ENCODE data around the gene RIPOR3.

The RIPOR3 gene

DNA sequence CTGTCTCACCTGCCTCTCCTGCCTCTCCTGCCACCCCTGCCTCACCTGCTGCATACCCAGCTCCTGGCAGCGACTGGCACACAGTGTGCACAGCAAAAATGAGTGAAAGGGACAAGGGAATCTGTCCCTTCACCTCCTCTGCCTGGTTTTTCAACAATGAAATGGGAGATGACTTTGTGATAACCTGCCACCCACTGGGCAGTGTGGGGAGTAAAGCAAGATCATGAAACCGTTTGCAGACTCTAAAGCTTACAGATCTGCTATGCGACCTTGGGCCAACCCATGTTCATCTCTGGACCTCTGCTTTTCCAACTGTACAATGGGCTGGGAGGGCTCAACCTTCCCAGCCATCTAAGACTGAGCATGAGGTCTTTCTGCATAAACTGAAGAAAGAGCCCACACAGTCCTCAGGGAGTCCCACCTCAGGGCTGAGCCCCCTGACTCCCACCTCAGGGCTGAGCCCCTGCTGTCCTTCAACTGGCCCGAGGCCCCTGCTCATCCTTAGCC is 81.1 kb downstream of the RIPOR3 start:
- no peaks in the 10 kb centered on the region for H3K27me3 Mint-ChIP-seq (ENCODE audit: low read depth)
- no peak overlapping the region for H3K27ac Mint-ChIP-seq
- H3K9me3 Mint-ChIP-seq: no peaks in the 10 kb centered on the region
- TF ChIP-seq, protein P1, sequence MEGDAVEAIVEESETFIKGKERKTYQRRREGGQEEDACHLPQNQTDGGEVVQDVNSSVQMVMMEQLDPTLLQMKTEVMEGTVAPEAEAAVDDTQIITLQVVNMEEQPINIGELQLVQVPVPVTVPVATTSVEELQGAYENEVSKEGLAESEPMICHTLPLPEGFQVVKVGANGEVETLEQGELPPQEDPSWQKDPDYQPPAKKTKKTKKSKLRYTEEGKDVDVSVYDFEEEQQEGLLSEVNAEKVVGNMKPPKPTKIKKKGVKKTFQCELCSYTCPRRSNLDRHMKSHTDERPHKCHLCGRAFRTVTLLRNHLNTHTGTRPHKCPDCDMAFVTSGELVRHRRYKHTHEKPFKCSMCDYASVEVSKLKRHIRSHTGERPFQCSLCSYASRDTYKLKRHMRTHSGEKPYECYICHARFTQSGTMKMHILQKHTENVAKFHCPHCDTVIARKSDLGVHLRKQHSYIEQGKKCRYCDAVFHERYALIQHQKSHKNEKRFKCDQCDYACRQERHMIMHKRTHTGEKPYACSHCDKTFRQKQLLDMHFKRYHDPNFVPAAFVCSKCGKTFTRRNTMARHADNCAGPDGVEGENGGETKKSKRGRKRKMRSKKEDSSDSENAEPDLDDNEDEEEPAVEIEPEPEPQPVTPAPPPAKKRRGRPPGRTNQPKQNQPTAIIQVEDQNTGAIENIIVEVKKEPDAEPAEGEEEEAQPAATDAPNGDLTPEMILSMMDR (IDR thresholded peaks at IDR 0.05; ENCODE audit: unreplicated experiment in 3 of 3): no peak
- no peaks in the 10 kb centered on the region for H3K36me3 Mint-ChIP-seq (ENCODE audit: low read depth)
- H3K4me1 Mint-ChIP-seq: no peaks in the 10 kb centered on the region
- no peak overlapping the region for H3K4me3 Mint-ChIP-seq

DNA sequence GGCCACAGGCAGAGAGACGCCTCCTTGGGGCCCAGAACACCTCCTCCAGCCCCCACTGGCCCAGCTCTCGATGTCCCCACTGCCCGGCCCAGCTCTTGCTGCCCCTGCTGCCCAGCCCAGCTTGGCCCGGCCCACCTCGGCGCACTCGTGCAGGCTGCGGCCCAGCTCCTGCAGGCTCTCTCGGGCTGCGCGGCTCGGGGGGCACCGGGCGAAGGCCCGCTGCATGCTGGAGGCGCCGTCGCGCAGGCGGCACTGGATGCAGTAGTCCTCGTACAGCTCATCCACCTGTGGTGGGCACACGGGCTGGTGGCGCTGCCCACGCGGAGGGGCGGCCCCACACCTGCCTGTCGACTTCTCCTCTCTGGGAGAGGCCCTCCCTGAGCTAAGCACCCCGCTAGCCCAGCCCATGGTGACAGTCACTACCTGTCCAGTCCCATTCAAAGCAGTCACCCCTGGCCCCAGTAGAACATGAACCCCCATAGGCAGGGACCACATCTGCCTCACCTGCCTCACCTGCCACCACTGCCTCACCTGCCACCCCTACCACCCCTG is 81.8 kb downstream of the RIPOR3 start:
- H3K4me1 Mint-ChIP-seq: no peaks in the 10 kb centered on the region
- TF ChIP-seq, protein P1 (IDR thresholded peaks at IDR 0.05; ENCODE audit: unreplicated experiment in 3 of 3): no peak
- no peak overlapping the region for H3K27ac Mint-ChIP-seq
- H3K9me3 Mint-ChIP-seq: no peaks in the 10 kb centered on the region
- no peaks in the 10 kb centered on the region for H3K36me3 Mint-ChIP-seq (ENCODE audit: low read depth)
- H3K4me3 Mint-ChIP-seq: no peak overlapping the region
- H3K27me3 Mint-ChIP-seq (ENCODE audit: low read depth): no peaks in the 10 kb centered on the region

DNA sequence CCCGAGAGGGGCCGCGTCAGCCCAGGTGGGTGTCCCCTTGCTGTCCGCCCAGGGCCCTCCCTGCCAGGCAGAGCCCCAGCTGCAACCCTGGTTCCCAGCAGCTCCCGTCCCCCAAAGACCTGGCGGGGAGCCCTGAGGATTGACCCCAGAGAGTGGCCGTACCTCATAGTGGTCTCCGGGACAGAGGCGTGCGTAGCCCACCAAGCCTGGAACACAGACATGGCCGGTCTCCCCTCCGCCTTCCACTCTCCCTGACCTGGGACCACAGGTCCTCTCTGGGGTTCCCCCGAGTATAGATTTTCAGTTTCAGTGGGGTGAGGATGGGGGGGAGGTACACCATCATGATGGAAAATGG is 82.6 kb downstream of the RIPOR3 start:
- H3K4me3 Mint-ChIP-seq: no peak overlapping the region
- H3K36me3 Mint-ChIP-seq (ENCODE audit: low read depth): no peaks in the 10 kb centered on the region
- no peaks in the 10 kb centered on the region for H3K9me3 Mint-ChIP-seq
- H3K4me1 Mint-ChIP-seq: no peaks in the 10 kb centered on the region
- H3K27ac Mint-ChIP-seq: no peak overlapping the region
- no peaks in the 10 kb centered on the region for H3K27me3 Mint-ChIP-seq (ENCODE audit: low read depth)
- TF ChIP-seq, protein P1 (IDR thresholded peaks at IDR 0.05; ENCODE audit: unreplicated experiment in 3 of 3): no peak

DNA sequence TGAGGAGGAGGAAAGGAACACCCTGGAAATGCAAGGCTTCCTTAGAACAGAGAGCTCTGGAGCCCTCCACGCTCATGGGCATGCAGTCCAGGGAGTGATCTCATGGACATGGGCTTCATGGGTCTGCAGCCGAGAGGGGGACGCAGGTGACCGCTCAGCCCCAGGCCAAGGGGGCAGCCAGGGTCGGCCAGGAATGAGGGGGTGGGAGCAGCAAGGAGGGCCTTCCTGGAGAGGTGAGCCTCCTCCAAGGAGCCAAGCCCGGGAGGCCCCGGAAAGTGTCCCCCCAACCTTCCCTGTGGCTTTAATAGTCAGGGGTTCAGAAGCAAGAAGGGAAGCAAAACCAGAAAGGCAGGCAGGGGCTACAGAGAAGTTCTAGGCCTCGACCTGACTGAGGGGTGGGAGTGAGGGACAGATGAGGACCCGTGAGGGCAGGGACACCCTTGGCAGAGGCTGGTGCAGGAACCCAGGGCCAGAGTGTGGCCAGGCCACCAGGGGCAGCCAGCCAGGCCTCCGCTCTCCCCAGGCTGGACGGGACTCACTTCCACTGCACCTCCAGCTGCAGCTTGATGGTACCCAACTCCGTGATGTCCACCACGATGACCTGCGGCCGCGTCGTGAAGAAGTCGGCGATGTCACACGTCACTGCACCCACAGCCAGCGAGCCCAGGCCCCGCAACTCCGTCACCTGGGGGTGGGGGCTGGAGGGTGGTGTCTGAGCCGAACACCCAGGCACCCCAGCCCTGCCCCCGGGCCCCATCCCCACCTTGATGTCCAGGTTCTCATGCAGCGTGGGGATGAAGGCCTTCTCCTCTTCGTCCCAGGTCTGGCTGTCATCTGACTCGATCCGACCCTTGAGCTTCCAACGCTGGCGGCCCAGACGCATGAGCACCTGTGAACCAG is 83.2 kb downstream of the RIPOR3 start:
- Mint-ChIP-seq H3K9me3 (no peaks in the 10 kb centered on the region), H3K4me3 (no peak overlapping the region), H3K36me3 (ENCODE audit: low read depth) (no peaks in the 10 kb centered on the region), H3K4me1 (no peaks in the 10 kb centered on the region), H3K27ac (no peak overlapping the region), H3K27me3 (ENCODE audit: low read depth) (no peaks in the 10 kb centered on the region)
- TF ChIP-seq, protein P1 (IDR thresholded peaks at IDR 0.05; ENCODE audit: unreplicated experiment in 3 of 3): no peak

DNA sequence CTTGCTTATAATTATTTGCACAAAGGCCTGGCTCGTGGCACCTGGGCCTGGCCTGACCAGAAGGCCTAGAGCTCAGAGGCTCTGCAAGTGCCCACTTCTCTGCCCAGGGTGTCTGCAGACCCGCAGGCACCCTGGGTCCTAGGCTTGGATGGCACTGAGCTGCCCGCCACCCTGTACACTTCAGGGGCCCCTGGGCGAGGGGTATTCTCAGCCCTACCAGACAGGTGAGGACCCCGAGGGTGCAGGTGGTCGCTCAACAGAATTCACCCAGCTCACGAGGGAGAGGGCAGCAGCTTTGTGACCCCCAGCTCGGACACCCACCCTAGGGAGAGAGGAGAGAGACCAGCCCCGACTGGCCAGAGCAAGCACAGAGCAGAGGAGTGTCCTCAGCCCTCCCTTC is 83.9 kb downstream of the RIPOR3 start:
- H3K27me3 Mint-ChIP-seq (ENCODE audit: low read depth): no peaks in the 10 kb centered on the region
- H3K9me3 Mint-ChIP-seq: no peaks in the 10 kb centered on the region
- TF ChIP-seq, protein P1 (IDR thresholded peaks at IDR 0.05; ENCODE audit: unreplicated experiment in 3 of 3): no peak
- no peak overlapping the region for H3K27ac Mint-ChIP-seq
- no peaks in the 10 kb centered on the region for H3K36me3 Mint-ChIP-seq (ENCODE audit: low read depth)
- no peak overlapping the region for H3K4me3 Mint-ChIP-seq
- H3K4me1 Mint-ChIP-seq: no peaks in the 10 kb centered on the region
